Right kidney (tissue), 1 donor: ENCODE measurements around the gene RIOK3.
"Not testable (repeated sequence)": the region's sequence is repeated elsewhere in the genome, so short reads cannot be mapped to it uniquely, and the experiment has no call there.

Source experiments
- DNase-seq: peaks from one replicate; pipeline ENCODE4 v3.0.0-alpha.2; 2016

The RIOK3 gene

DNA sequence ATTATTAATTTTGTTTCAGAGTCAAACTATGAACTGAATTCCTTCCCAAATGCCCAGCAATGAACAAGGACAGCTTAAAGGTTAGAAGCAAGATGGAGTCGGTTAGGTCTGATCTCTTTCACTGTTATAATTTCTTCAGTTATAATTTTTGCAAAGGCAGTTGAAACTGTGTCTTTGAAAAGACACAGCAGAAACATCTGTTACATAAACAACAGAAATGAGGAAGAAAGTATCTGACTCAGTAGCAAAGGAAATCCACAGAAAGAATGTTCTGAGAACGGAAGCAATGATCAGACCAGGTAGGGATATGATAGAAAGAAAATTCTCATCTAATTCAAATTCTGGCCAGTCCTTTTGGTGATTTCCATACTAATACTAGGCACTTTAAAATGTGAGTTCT, 45.0 kb downstream of the RIOK3 start:
- DNase-seq, result no peak

- DNase-seq, result peak; percentile 38
Measured at GRCh38 chr18:23498877-23499276, 45.8 kb downstream of the RIOK3 start.

DNA sequence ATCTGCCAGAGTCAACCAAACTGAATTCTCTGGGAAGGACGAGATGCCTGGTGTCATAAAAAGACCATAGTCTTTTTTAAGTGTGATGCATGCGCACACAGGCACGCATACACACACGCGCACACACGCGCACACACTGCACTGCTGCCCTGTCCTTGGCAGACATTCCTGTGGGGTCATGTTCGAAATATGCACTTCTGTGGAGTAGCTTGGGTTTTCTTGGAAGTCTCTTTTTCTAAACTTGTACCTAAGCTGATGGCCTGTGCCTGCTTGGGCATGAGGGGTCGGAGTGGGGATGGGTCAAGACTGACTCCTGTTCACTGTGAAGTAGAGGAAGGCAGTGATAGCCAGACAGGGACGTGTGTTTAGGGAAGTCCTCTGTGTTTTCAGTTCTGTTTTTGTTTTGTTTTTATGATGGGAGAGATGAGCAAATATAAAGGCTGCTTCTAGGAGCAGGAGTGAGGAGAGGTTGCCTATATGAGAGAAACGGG, 46.2 kb downstream of the RIOK3 start:
- DNase-seq, result no peak

- no peak for DNase-seq
Measured at GRCh38 chr18:23501626-23502025, 48.5 kb downstream of the RIOK3 start.

GRCh38 chr18:23502516-23503037, 49.5 kb downstream of the RIOK3 start:
- DNase-seq, result no peak

DNA sequence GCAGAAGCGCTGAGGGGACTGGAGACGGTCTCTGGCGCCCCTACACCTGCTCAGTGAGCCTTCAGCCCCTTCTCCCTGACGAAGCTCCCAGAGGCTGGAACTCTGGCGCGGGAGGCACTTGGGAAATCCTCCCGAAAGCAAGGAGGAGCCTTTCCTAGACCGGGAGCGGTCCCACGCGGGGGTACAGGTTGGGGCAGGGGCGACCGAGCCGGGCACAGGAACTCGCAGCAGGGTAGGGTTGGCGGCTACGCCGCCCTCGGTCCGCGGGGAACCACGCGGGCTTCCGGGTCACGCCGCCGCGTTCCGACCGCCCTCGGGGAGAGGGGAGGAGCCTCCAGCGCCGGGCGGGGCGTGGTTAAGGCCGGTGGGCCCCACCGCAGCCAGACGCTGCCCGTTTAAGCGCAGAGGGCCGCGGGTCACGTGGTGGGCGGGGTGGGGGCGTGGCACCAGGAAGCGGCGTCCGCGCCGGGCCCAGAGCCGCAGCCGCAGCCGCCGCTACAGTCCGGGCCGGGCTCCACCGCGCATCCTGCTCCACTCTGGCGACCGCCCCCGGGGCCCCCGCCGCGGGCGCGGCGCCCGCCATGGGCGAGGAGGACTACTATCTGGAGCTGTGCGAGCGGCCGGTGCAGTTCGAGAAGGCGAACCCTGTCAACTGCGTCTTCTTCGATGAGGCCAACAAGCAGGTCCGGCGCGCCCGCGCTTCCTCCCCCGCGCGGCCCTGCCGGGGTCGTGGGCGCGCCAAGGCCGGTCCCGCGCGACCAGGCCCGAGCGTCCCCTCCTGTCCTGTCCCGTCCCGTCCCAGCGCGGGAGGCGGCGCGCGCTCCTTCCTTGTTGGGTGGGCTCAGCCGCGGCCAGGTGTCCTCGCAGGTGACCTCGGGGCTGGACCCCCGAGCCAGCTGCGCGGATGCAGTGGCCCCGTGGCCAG, 50.2 kb downstream of the RIOK3 start, which contains the start of gene RMC1:
Gene RMC1, plus strand, starts transcription at position 474 of the 925 bp plus-strand sequence. Its CDS starts 108 bp downstream, at position 582.
- DNase-seq, result peak; percentile 98

GRCh38 chr18:23503963-23504344, 50.9 kb downstream of the RIOK3 start:
- no peak for DNase-seq

DNA sequence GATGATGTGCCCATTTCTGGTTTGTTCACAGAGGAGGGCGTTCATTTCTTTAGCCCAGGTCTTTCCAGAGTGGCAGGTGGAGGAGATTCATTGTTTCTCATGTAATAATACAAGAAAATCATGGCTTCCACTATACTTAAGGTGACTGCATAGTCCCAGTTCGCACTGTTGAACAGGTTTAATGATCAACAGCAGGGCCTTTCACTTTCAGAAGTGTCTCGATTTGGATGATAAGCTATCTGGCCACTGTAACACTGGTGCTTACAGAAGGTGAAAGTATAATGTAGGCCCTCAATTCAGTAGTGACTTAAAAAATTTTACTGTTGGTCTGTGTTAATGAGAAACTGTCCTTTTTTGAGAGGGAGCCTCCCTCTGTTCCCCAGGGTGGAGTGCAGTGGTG, 51.6 kb downstream of the RIOK3 start:
- no peak for DNase-seq

DNA sequence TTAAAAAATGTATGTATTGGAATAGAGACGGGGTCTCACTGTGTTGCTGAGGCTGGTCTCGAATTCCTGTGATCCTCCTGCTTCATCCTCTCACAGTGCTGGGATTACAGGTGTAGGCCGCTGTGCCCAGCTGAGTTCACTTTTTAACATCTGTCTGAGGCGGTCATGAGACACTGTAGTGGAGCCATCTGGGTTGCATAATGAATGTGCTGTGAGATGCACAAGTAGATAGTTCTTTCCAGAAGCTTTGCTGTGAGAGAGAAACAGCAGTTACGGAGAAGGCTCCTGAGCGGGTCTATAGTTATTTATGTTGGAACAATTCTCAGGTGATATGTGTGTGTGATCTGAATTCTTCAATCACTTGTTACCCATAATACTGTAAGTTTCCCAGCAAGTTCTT, 53.3 kb downstream of the RIOK3 start:
- no peak for DNase-seq

DNA sequence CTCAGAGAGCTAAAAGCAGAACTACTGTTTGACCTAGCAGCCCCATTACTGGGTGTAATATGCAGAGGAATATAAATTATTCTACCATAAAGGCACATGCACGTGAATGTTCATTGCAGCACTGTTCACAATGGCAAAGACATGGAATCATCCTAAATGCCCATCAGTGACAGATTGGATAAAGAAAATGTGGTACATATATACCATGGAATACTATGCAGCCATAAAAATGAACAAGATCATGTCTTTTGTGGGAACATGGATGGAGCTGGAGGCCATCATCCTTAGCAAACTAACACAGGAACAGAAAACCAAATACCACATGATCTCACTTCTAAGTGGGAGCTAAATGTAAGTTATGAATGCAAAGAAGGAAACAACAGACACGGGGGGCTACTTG, 57.8 kb downstream of the RIOK3 start:
- not testable (repeated sequence) for DNase-seq

DNA sequence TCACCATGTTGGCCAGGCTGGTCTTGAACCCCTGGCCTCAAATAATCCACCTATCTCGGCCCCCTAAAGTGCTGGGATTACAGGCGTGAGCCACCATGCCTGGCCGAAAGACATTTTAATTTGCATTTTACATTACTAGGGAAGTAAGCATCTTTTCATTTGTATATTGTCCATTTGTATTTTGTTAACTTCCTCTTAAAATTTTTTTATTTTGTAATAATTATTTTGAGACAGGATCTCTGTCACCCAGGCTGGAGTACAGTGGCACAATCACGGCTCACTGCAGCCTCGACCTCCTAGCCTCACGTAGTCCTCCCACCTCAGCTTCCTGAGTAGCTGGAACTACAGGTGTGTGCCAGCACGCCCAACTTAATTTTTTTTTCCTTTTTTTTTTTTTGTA, 59.1 kb downstream of the RIOK3 start:
- not testable (repeated sequence) for DNase-seq

DNA sequence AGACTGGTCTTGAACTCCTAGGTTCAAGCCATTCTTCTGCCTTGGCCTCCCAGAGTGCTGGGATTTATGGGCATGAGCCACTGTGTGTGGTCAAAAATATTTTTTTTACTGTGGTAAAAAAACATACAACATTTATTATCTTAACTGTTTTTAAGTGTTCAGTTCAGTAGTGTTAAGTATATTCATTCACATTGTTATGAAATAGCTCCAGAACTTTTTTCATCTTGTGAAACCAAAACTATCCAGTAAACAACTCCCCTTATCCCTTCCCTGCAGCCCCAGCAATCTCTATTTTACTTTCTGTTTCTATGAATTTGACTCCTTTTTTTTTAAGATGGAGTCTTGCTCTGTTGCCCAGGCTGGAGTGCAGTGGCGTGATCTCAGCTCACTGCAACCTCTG, 59.6 kb downstream of the RIOK3 start:
- DNase-seq, result no peak

GRCh38 chr18:23515911-23516546, 62.9 kb downstream of the RIOK3 start:
- DNase-seq, result peak; percentile 44

- DNase-seq, result no peak
Measured at GRCh38 chr18:23519734-23520133, 66.6 kb downstream of the RIOK3 start.

- DNase-seq, result no peak
Measured at GRCh38 chr18:23521271-23521670, 68.2 kb downstream of the RIOK3 start.

DNA sequence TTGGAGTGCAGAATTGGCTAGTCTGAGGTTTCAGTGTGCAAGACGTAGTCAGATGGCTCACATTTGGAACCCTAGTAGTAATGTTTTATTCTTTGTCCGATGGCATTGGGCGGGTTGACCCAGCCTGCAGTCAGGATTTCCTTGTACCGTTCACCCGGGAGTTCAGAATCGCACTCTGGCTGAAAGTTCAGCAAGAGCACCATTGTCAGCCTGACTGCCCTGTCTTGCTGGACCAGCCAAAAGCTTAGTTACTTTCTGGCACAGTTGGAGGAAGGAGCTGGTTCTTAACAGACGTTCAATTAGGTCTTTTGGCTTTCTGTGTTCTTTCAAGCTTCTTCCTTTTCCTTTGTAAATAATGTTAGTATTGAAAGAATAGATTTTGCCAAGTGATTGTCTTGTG, 68.8 kb downstream of the RIOK3 start:
- no peak for DNase-seq

DNA sequence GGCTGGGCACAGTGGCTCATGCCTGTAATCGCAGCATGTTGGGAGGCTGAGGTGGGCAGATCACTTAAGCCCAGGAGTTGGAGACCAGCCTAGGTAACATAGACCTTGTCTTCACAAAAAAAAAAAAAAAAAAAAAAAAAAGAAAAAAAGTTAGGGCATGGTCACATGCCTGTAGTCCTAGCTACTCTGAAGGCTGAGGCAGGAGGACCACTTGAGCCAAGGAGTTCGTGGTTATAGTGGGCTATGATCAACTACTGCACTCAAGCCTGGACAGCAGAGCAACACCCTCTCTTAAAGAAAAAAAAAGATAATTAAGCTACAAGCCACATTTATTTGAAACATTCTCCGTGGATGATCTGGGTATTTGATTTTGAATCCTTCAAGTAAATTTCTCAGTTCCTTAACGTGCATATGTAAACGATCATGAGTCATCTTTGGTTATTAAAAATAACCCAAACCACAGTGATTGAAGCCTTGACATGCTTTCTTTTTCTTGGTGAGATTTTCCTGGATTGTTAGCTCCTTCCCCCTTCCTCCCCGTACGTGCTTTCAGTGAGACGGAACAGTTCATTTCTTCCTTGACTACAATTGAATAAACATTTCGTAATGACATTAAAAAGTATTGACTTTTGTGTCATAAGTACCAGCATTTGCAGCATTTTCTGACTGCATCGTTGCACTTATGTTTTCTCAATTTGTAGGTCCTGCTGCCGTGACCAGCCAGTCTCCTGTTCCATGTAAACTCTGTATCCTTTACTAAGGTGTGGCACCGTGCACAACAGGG, 70.5 kb downstream of the RIOK3 start:
- no peak for DNase-seq

DNA sequence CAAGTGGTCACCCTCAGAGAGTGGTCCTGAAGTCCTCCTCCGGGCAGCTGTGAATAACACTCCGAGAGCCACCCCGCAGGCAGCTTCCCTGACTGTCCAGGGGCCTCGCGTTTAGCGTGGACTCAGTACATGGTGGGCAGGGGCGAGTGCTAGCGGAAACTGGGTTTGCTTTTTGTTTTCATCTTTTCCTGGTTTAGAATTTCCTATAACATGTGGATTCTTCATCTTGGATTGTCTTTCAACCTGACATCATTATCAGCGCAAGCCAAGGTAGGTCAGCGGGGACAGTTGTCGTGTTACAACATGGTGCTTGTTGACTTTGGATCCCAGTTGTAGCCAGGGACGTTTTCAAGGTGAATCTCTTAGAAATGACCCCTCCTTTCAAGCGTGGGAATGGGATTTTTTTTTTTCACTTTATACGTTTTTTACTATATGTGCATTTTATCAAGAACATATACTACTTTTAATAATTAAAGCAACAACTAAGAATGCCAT, 71.2 kb downstream of the RIOK3 start:
- no peak for DNase-seq

DNA sequence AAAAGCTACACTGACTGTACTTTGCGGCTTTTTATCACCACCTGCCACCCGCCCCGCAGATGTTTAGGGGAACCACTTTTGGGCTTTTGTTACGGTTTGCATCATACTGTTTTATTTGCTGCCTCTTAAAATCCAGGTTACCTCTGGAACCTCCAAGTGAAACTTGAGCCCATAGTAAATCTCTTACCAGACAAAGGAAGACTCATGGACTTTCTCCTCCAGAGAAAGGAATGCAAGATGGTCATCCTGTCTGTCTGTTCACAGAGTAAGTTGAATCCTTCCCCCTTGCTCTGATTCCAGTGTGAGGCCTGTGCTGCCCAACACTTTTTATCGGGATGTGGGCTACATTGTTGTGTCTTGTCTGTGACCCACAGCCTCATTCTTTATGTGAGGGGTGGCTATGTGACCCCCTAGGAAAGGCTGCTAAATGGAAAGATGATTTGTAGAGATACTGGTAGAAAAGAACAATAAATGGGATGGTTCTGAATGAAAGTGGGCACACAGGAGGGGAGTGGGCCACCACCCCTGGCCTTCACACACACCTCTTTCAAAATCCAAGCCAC, 73.5 kb downstream of the RIOK3 start:
- DNase-seq, result no peak

DNA sequence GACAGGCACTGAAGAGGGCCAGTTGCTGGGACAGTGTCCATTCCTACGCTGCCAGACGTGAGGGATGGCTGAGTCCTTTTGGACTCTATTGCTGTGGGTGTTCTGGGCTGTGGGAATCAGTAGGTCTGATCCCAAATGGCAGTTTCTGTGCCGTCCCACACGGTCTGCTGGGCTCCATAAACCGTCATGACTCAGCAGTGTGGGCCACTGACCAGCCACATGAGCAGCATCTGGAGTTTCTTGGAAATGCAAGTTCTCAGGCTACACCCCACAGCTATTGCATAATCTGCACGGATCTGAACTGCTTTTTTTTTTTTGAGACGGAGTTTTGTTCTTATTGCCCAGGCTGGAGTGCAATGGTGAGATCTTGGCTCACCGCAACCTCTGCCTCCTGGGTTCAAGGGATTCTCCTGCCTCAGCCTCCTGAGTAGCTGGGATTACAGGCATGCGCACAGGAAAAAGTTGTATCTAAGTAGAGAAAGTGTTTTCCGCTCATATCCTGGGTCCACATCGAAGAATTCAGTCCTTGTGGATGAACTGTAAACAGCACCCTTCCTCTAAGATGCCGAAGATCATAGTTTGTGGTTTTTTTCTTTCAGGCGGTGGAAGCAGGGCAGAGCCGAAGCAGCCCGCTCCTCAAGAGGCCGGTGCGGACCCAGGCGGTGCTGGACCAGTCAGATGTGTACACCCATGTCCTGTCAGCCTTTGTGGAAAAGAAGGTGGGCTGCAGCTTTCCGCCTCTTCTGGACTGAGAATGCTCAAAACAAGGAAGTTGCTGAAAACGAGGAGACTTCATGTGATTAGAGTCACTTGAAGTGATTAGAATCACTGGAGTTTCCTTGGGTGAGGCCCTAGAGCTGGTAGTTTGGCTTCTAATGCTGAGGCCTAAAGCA, 75.7 kb downstream of the RIOK3 start:
- no peak for DNase-seq

DNA sequence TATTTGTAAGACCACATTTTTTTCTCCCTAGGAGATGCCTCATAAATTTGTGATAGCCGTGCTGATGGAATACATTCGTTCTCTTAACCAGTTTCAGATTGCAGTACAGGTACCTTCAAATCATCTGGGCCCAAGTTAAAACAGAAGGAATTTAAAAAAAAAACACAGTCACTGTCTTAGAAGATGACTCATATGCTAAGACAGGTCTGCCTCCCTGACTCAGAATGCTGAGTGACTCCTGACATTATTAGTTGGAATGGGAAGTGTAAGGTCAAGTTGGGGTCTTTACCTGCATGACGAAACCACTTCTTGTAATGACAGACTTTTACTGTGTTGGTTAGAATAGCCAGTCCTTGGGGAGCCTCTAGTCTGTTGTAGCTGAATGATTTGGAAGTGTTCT, 76.5 kb downstream of the RIOK3 start:
- no peak for DNase-seq
